ENCODE measurements around the gene ZNF823.

Gene ZNF823

GRCh38 chr19:11756965-11757364, 18.2 kb upstream of the ZNF823 start:
- TF ChIP-seq CTCF (IDR thresholded peaks at IDR 0.05) (no peak), ZFX (IDR thresholded peaks at IDR 0.05; ENCODE audit: borderline replicate concordance) (no peak)
- no peak overlapping the region for H3K27ac ChIP-seq

GRCh38 chr19:11754663-11755062, 15.9 kb upstream of the ZNF823 start:
- TF ChIP-seq CTCF (IDR thresholded peaks at IDR 0.05) = no peak
- TF ChIP-seq ZFX (IDR thresholded peaks at IDR 0.05; ENCODE audit: borderline replicate concordance) = no peak

DNA sequence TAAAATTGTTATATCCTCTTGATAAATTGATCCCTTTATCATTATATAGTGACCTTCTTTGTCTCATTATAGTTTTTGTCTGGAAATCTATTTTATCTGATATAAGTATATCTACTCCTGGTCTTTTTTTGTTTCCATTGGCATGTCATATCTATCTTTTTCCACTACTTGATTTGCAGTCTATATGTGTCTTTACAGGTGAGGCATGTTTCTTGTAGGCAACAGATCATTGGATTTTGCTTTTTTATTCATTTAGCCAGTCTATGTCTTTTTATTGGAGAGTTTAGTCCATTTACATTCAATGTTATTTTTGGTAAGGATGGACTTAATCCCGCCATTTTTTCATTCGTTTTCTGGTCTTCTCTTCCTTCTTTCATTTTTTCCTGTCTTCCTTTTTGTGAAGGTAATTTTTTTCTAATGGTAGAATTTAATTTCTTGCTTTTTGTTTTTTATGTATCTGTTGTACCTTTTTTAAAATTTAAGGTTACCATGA, 13.5 kb upstream of the ZNF823 start:
- no peak overlapping the region for H3K27ac ChIP-seq
- TF ChIP-seq ZFX (IDR thresholded peaks at IDR 0.05; ENCODE audit: borderline replicate concordance) = no peak
- TF ChIP-seq CTCF (IDR thresholded peaks at IDR 0.05) = no peak

More at GRCh38 chr19:11754663-11755062, 15.9 kb upstream of the ZNF823 start:
- H3K27ac ChIP-seq = no peak overlapping the region

DNA sequence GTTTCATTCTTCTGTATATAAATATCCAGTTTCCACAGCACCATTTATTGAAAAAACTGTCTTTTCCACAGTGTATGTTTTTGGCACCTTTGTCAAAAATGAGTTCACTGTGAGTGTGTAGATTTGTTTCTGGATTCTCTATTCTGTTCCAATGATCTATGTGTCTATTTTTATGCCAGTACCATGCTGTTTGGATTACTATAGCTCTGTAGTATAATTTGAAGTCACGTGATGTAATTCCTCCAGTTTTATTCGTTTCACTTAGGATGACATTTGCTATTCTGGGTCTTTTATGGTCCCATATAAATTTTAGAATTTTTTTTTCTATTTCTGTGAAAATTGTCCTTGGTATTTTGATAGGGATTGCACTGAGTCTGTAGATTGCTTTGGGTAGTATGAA, 11.0 kb upstream of the ZNF823 start:
- H3K27ac ChIP-seq = no peak overlapping the region
- TF ChIP-seq CTCF (IDR thresholded peaks at IDR 0.05) = no peak
- no peak for TF ChIP-seq ZFX (IDR thresholded peaks at IDR 0.05; ENCODE audit: borderline replicate concordance)

DNA sequence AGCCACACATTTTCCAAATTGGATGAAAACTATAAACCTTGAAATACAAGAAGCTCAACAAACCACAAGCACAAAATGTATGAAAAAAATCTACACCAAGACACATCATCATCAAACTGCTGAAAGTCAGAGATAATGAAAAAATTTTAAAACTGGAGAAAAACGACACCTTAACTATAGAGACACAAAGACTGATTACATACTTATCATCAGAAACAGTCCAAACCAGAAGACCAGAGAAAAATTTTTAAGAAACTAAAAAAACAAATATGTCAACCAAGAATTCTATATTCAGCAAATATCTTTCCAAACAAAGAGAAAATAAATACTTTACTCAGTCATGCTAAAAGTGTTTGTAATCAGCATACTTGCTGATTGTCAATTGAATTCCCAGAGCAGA, 8.5 kb upstream of the ZNF823 start:
- TF ChIP-seq ZFX (IDR thresholded peaks at IDR 0.05; ENCODE audit: borderline replicate concordance) (no peak), CTCF (IDR thresholded peaks at IDR 0.05) (no peak)
- no peak overlapping the region for H3K27ac ChIP-seq

DNA sequence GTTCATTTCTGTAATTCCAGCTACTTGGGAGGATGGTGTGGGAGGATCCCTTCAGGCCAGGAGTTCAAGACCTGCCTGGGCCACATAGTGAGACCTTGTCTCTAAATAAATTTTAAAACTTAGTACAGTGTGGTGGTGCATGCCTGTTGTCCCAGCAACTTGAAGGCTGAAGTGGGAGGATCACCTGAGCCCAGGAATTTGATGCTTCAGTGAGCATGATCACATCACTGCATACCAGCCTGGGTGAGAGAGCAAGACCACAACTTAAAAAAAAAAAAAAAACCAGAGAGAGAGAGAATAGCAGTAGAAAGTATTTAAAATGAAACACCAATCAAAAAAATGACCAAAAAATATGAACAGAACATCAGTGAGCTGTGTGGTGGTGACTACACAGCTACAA, 7.1 kb upstream of the ZNF823 start:
- no peak for TF ChIP-seq CTCF (IDR thresholded peaks at IDR 0.05)
- no peak for TF ChIP-seq ZFX (IDR thresholded peaks at IDR 0.05; ENCODE audit: borderline replicate concordance)
- no peak overlapping the region for H3K27ac ChIP-seq

DNA sequence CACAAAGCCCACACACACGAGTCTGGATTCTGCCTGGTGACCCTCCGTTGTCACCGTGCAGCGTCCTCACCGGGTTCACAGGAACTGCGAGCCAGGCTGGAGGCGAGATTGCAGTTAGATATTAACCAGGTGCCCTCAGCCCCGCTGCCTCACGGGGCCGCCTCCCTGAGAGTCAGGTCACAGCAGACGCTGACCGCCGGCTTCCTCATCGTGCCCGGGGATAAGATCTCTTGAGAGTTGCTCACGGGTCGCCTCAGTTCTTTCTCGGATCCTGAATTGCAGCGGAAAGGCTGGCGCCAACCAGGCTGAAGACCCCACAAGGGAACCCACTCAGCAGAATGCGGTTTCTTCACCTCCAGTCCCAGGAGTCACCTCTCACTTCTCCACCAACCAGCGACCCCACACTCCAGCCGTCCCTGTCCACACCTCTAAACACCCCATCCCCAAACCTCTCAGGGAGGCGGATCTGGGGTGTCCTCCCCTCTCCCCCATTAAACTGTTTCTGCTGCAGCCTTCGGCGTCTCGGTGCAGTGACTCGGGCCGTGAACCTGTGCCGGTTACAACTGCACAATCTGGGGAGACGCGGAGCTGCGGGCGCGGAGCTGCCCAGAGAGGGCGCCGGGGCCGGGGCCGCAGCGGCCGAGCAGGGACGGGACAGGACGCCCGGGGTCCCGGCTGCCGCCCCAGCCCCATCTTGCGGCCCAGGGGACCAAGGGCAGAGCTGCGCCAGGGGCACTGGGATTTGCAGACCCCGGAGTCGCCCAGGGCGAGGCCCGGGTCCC, 591 bp downstream of the ZNF823 start:
- peak overlapping the region; percentile 87 for H3K27ac ChIP-seq
- TF ChIP-seq CTCF (IDR thresholded peaks at IDR 0.05) (peak; percentile 29), ZFX (IDR thresholded peaks at IDR 0.05; ENCODE audit: borderline replicate concordance) (no peak)
